ENCODE results near the gene CEACAM21.

The CEACAM21 gene

GRCh38 chr19:41620171-41620570 is 44.2 kb downstream of the CEACAM21 start:
- DNase-seq: no peak

GRCh38 chr19:41621226-41621625 is 45.3 kb downstream of the CEACAM21 start:
- DNase-seq: no peak

- DNase-seq: no peak
These were observed 45.7 kb downstream of the CEACAM21 start for GRCh38 chr19:41621654-41622053.

GRCh38 chr19:41623360-41623759 is 47.4 kb downstream of the CEACAM21 start:
- DNase-seq: no peak

GRCh38 chr19:41624515-41624914 is 48.5 kb downstream of the CEACAM21 start:
- no peak for DNase-seq

GRCh38 chr19:41624937-41625336 is 49.0 kb downstream of the CEACAM21 start:
- no peak for DNase-seq

- DNase-seq: no peak
These were observed 50.3 kb downstream of the CEACAM21 start for GRCh38 chr19:41626278-41626677.

- DNase-seq: no peak
These were observed 50.9 kb downstream of the CEACAM21 start, which contains the start of gene CEACAM4 for GRCh38 chr19:41626877-41627276. CEACAM4 (minus strand) TSS chr19:41627074; CDS start chr19:41626963, 111 bp downstream.

- no peak for DNase-seq
These were observed 52.2 kb downstream of the CEACAM21 start for GRCh38 chr19:41627966-41628675.
